GM19035 (cell line): ENCODE data around the gene IGF2R.
"Not testable (repeated sequence)": the region's sequence is repeated elsewhere in the genome, so short reads cannot be mapped to it uniquely, and the experiment has no call there.

ENCODE experiments used
- ATAC-seq: cut with Tn5 transposase; IDR thresholded peaks from one replicate; pipeline ENCODE4 v1.9.1; 2021; ENCODE audit not compliant: unreplicated experiment

The IGF2R gene

DNA sequence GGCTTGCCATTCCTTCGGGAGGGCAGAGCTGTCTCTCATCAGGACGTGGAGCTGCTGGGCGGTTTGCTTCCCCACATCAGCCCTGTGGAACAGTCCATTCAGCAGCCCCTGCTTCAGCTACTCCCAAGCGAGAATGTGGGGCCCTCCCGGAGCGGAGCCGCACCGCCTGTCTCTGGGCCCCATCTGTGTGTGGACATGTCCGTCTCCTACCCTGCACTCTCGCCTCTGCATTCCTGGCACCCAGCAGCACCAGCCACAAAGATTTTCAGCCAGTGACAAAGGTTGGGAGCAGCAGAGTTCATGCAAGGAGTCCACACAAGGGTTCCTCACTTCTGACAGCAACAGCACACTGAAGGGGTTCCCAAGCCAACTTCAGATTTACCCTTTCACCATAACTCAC, 123.7 kb downstream of the IGF2R start:
- no peak for ATAC-seq

DNA sequence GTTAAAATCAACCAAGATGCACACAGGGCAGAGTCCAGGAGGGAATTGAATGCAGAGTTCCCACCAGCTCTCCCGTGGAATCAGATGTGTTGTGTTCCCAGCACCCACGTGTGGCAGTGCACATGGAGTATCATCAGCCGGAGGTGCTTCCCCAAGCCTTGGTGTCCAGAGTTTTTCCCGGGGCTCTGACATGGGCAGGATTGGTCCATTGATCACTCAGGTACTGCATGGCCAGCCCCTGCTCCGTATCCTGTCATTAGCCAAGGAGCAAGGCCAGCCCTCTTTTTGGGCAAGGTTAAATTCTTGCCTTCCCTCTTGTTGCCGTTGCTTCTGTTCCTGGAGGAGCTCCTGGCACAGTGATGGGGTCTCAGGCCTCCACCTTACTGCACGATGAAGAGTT, 124.2 kb downstream of the IGF2R start:
- no peak for ATAC-seq

DNA sequence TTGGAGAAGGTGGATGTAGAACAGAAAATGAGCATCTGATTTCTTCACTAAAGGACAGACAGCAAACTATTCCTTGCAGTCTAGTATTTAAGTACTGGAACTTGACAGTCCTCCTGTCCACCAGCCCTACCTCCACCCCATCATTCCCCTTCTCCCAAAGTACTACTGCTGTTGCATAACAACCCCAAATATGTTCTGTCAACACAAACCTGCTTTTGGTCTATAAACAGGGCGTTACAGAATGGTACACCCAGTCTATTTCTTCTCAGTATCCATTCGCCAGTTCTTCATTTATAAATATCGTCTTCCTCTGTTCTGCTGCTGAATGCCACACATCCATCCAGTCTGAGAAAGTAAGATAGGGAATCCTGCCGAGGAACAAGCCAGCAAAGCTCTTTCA, 125.1 kb downstream of the IGF2R start:
- no peak for ATAC-seq

DNA sequence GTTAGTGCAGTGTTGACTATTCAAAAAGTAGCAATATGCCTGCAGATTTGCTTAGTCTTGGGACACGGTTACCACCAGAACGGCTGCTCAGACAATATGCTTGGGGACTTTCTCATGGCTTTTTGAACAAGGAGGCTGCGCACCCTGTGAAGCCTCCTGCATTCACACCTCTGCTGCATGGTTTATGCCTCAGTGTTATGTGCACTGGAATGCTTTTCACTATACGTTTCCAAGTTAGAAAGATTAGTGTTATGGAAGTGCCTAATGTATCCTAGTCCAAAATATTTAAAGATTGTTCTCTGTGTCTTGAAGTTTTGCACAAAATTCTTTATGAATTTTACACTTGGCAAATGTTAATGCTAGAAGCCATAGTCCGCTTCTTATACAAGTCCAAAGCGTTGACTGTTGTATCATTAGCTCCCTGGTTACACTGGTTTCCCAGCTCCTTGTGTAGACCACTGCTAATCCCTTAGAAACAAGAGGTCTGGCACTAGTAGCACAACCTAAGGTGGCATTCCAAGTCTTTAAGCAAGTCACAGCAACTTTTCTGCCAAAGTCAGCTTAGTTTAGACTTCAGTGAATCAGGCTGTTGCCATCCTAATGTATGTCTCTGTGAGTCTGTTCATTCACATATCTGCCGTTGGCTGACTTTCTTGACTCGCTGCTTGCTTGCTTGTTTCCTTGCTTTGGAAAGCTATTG, 126.4 kb downstream of the IGF2R start:
- ATAC-seq = no peak

DNA sequence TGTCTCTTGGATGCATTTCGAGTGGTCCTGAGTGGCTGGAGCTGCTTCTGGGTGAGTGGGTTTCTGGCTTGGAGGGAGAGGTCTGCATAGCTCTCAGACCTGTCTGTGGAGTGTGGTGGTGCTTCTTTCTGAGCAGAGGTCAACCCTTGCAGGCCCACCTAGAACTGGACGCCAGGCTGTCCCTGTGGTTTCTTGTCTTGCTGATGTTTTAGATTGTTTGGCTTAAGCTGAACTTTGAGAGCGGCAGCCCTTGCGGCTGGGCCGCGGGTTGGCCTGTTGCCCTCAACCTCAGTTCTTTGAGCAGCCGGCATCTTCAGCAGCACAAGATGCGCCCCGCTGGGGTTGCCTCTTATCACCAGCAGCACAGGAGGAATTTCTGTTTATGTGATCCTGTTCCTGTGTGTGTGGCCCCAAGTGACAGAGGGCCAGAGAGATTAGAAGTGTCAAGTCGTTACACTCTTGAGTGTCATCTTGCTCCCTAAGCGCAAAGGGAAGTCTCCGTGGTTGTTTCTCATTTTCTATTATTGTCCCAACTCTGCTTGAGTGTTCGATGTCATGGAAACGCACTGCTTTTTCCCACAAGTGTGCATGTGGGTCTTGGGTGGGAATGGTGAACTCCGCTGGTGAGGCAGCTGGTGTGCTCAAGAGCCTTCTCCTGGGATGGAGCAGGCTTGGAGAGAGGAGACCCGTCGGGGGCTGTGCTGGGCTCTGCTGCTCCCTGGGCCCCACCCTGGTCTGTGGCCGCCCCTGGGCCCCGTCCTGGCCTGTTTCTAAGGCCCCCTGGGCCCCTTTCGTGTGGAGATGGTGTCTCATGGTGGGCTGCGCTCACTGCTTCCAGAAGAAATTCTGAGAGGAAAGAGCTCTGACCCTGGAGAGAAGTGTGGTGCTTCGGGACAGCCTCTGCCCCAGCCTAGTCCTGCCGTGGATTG, 132.7 kb downstream of the IGF2R start:
- ATAC-seq = no peak

DNA sequence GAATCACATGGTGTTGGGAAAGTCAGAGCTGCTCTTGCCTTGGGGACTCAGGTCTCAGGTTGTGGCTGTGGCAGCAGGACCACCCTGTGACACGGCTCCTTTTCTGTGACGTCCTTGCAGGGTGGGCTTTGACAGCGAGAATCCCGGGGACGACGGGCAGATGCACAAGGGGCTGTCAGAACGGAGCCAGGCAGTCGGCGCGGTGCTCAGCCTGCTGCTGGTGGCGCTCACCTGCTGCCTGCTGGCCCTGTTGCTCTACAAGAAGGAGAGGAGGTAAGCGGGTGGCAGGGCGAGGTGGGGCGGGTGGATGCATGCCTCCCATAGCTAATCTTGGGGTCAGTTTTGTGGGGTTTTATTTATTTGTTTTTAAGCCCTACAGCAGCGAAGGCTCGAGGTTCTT, 133.5 kb downstream of the IGF2R start:
- no peak for ATAC-seq

DNA sequence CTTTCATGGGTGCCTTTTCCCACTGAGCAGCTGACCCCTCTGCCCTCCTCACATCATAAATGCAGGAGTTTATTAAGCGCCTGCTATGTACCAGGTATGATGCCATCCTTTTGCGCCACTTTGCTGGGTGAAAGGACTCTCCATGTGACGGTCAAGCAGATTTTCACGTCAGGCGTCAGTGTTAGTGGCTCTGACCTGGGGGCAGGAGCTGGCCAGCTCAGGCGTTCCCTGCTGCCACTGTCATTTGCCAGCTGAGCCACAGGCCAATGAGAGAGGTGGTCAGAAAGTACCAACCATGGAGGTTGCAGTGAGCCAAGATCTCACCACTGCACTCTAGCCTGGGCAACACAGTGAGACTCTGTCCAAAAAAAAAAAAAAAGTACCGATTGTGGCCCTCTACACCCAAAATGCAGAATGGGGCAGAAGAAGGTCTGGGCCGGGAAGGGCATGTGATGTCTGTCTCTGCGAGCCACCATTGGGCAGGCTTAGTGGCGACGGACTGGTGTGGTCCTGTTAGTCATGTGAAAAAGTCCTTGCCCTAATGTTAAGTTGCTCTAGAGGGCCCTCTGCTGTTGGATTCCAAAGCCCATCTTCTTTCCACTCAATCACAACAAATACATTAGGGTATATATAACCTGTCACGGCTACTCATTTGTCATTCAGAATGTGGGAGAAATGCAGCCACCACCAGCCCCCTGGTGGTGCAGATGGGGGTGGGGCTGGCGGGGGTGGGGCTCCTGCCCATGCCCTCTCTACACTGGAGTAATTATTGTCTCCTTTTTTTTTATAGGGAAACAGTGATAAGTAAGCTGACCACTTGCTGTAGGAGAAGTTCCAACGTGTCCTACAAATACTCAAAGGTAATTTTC, 134.3 kb downstream of the IGF2R start:
- ATAC-seq = no peak

DNA sequence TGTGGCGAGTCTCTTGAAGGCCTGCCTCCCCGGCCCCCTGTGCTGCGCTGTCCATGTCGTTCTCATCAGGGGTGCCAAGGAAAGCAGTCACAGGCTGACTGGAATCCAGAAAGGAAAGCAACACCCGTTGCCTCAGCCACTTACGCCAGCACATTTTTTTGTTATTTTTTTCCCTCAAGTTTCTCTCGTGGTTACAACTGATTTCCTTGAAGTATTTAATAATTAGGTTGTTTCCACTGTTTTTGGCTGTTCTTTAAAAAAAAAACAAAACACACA, 134.9 kb downstream of the IGF2R start:
- no peak for ATAC-seq

DNA sequence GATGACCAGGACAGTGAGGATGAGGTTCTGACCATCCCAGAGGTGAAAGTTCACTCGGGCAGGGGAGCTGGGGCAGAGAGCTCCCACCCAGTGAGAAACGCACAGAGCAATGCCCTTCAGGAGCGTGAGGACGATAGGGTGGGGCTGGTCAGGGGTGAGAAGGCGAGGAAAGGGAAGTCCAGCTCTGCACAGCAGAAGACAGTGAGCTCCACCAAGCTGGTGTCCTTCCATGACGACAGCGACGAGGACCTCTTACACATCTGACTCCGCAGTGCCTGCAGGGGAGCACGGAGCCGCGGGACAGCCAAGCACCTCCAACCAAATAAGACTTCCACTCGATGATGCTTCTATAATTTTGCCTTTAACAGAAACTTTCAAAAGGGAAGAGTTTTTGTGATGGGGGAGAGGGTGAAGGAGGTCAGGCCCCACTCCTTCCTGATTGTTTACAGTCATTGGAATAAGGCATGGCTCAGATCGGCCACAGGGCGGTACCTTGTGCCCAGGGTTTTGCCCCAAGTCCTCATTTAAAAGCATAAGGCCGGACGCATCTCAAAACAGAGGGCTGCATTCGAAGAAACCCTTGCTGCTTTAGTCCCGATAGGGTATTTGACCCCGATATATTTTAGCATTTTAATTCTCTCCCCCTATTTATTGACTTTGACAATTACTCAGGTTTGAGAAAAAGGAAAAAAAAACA, 136.1 kb downstream of the IGF2R start:
- ATAC-seq = no peak

DNA sequence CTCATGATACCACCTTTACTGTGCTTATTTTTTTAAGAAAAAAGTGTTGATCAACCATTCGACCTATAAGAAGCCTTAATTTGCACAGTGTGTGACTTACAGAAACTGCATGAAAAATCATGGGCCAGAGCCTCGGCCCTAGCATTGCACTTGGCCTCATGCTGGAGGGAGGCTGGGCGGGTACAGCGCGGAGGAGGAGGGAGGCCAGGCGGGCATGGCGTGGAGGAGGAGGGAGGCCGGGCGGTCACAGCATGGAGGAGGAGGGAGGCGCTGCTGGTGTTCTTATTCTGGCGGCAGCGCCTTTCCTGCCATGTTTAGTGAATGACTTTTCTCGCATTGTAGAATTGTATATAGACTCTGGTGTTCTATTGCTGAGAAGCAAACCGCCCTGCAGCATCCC, 137.1 kb downstream of the IGF2R start:
- ATAC-seq = no peak

DNA sequence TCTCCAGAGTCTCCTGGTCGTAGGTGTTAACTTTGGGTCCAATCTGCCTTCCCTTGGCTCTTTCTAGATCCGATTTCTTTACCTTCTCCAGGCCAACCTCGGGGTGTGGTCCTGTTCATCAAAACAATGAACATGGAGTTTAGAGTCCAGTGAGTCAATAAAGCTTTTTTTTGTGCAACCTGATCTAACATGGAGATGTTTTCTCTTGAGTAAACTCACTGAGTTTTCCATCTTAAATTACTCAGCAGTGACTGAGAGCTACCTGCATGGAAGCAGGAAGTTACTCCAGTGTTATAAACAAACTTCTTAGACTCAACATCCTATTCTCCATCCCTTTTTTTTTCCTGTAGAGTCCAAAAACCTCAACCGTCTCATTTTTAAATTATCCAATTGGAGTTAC, 137.8 kb downstream of the IGF2R start:
- ATAC-seq = no peak

DNA sequence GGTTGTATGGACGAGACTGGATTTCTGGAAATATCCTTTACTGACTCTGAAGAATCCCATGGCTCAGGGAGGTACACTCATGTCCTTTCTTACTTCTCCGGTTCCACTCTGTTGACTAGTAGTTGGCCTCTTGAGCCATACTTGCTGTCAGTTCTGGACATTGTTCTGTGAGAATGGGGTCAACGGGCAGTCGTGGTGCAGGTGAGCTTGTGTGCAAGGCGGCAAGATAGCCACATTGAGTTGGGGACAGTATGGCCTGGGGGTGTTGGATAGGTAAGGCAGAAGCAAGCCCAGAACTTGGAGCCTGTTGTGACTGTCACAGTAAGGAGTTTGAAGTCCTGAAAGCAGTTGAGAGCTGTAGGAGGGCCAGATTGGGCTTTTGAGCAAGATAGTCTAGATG, 139.2 kb downstream of the IGF2R start:
- no peak for ATAC-seq

DNA sequence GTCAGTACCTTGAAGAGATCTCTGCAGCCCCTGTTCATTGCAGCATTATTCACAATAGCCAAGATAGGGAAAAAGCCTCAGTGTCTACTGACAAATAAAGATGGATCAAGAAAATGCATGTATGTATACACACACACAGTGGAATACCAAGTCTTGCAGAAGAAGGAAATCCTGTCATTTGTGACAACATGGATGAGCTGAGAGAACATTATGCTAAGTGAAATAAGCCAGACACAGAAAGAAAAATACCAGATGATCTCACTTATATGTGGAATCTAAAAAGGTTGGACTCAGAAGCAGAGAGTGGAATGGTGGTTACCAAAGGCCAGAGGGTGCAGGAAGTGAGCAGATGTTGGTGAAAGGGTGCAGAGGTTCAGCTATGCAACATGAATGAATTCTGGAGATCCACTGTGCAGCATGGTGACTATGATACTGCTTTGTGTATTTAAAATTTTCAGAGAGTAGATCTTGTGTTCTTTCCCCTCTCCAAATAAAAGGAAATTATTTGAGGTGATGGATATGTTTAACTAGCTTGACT, 141.8 kb downstream of the IGF2R start:
- ATAC-seq = no peak

DNA sequence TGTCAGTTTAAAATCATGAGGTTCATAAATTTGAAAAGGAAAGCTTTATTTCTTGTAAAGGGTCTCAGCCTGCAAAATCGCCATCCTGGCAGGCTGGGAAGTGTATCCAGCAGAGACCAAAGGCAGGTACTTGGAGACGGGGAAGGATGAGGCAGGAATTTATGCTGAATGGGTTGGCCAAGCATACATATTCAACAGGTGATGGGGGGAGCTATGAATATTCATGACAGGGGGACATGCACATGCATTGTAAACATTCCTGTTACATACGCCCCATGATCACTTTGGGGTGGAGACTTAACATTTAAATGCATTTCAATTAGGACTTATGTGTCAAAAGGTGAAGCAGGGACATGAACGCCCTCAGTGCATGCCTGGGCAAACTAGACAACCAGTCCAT, 142.9 kb downstream of the IGF2R start:
- no peak for ATAC-seq

DNA sequence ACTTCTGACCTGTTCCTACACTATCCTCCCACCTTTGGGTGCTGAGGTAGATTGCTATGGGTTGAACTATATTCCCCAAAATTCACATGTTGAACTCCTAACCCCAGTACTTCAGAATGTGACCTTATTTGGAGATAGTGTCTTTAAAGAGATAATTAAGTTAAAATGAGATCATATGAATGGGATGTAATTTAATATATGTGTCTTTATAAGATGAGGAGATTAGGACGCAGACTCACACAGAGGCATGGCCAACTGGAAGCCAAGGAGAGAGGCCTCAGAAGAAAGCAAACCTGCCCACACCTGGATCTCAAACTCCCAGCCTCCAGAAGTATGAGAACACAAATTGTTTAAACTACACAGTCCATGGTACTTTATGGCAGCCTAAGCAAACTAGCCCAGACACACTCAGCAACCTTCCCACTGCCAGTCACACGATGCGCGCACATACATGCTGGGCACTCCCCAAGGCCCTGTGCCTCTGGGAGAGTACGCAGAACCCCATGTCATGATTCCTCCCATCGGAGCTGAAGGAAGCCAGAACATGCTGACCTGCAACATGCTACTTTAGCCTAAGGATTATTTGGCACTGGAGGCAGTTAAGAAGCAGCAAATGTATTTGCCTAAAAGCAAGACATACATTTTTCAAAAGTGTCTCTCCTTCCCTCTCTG, 143.9 kb downstream of the IGF2R start:
- ATAC-seq = no peak

DNA sequence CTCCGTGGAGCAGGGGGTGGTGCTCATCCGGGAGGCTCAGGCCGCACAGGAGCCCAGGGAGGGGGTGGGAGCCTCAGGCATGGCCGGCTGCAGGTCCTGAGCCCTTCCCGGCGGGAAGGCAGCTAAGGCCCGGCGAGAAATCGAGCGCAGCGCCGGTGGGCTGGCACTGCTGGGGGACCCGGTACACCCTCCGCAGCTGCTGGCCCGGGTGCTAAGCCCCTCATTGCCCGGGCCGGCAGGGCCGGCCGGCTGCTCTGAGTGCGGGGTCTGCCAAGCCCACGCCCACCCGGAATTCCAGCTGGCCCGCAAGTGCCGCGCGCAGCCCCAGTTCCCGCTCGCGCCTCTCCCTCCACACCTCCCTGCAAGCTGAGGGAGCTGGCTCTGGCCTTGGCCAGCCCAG, 145.7 kb downstream of the IGF2R start:
- ATAC-seq = not testable (repeated sequence)

DNA sequence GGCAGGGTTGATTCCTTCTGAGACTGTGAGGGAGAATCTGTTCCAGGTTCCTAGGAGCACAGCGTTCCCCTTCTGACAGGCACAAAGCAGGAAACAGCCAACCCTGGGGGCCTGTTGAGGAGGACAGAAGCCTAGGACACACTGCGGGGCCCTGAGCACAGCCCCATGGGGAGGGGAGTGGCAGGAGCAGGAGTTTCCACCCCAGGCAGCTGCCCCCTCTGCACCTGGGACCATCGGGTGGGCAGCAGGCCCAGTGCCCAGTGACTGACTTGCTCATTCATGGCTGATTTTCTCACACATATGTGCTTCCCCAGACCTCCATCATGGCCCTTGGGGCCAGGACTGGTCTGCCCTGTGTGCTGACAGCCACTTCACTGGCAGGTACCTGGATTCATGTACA, 146.5 kb downstream of the IGF2R start:
- no peak for ATAC-seq

DNA sequence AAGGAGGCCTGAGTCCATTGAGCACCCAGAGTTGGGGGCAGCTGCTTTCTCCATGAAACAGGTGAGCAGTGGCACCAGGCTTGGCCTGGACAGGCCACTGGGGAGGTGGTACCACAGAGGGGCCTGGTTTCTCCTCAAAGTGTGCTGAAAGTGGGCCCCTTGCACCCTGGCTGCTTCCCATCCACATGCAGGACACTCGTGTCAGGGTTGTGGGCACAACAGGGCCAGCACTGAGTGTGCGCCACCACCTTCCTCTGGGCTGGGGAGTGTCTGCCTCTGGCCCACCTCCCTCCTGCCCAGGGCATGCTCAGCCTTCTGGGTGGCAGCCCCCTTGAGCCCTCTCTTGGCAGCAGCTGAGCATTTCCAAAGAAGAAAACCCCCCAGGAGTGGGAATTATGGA, 147.5 kb downstream of the IGF2R start:
- ATAC-seq = no peak

DNA sequence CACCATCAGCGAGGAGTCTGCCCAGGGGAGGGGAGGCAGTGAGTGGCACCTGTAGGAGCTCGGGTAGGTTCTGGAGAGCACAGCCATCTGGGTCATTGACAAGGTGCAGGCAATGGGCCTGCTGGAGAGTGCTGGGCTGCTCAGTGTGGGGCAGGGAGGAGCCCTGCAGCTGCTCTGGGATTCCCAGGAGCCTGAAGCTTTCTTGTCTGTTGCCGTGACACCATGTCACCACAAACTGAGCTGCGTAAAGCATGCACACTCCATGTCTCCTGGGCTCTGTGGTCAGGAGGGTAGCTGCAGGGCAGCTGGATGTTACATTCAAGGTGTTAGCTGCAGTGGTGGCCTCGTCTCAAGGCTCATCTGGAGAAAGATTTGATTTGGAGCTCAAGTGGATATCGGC, 148.3 kb downstream of the IGF2R start:
- ATAC-seq = no peak

DNA sequence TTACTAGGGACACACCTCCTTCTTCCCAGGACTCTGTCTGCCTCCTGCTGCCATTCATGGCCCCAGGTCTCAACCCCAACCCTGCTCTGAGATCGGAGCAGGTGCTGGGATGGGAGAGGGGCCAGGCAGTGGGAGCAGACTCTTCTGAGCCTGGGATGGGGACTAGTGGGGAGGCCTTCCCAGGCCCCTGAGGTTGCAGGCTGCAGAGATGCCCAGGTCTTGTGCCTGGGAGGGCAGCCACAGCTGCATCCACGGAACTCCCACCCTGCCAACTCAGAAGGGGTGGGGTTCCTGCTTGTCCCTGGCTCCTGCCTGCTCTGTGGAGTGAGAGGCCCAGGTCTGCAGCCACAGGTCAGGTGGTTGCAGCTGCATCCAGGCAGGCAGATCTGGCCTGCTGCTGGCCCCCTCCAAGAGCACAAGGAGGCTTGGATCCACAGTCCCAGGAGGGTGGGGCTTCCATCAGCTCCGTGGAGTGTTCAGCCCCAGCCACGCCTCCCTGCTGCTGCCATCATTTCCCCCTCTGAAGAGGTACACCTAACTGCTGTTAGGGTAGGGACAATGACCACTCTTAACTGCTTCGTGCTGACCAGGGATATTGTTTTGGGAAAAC, 149.8 kb downstream of the IGF2R start:
- no peak for ATAC-seq
